Peyer's patch (tissue), 4 donors: ENCODE data around the gene C1orf198.

Experiments used
- POLR2A ChIP-seq, 2 donors: fragments of 450-650 bp; IDR thresholded peaks; one replicate each; pipeline ENCODE4 v1.5.1; 2017; ENCODE audit warnings: antibody characterized with exemption in 2 of 2, mild to moderate bottlenecking in 2 of 2, moderate library complexity in 2 of 2
- TF ChIP-seq, protein P1 (sequence below), 6 experiments: fragments of 450-650 bp in 4 of 6; fragments of 200-600 bp in 2 of 6; sonication (generic) in 1 of 6; IDR thresholded peaks; one replicate each; pipeline ENCODE4 v1.5.1; 2017 to 2019; ENCODE audit warnings: antibody characterized with exemption in 6 of 6, mild to moderate bottlenecking in 3 of 6, moderate library complexity in 1 of 6

- TF ChIP-seq, protein P1, sequence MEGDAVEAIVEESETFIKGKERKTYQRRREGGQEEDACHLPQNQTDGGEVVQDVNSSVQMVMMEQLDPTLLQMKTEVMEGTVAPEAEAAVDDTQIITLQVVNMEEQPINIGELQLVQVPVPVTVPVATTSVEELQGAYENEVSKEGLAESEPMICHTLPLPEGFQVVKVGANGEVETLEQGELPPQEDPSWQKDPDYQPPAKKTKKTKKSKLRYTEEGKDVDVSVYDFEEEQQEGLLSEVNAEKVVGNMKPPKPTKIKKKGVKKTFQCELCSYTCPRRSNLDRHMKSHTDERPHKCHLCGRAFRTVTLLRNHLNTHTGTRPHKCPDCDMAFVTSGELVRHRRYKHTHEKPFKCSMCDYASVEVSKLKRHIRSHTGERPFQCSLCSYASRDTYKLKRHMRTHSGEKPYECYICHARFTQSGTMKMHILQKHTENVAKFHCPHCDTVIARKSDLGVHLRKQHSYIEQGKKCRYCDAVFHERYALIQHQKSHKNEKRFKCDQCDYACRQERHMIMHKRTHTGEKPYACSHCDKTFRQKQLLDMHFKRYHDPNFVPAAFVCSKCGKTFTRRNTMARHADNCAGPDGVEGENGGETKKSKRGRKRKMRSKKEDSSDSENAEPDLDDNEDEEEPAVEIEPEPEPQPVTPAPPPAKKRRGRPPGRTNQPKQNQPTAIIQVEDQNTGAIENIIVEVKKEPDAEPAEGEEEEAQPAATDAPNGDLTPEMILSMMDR (IDR thresholded peaks at IDR 0.05): no peak
- TF ChIP-seq POLR2A (IDR thresholded peaks at IDR 0.05): no peak
Observed at GRCh38 chr1:230849451-230850224, 18.7 kb downstream of the C1orf198 start.
